GM10266 (cell line): ENCODE results near the gene NR2F2.
A peak's percentile ranks its signal among the peaks of the same experiment; 100 is the strongest.

Source experiments
- DNase-seq: peaks from one replicate; pipeline ENCODE4 v3.0.0; 2012; ENCODE audit errors: extremely low spot score
- CTCF ChIP-seq: IDR thresholded peaks from 2 replicates; pipeline ENCODE4 v1.5.1; 2012; ENCODE audit warnings: mild to moderate bottlenecking, low read depth; ENCODE audit not compliant: control insufficient read depth, insufficient read depth; ENCODE audit errors: missing control alignments

The NR2F2 gene

GRCh38 chr15:96330450-96331143 is at the start of gene NR2F2:
TSS of gene NR2F2 (plus strand) at chr15:96330700. CDS start at chr15:96332106, 1,406 bp downstream.
- TF ChIP-seq CTCF = no peak
- peak; percentile 95 for DNase-seq

- TF ChIP-seq CTCF = no peak
- DNase-seq = no peak
These were observed 45.2 kb upstream of the NR2F2 start for GRCh38 chr15:96285305-96285704.

GRCh38 chr15:96285729-96286254 is 44.7 kb upstream of the NR2F2 start:
- no peak for DNase-seq
- no peak for TF ChIP-seq CTCF

DNA sequence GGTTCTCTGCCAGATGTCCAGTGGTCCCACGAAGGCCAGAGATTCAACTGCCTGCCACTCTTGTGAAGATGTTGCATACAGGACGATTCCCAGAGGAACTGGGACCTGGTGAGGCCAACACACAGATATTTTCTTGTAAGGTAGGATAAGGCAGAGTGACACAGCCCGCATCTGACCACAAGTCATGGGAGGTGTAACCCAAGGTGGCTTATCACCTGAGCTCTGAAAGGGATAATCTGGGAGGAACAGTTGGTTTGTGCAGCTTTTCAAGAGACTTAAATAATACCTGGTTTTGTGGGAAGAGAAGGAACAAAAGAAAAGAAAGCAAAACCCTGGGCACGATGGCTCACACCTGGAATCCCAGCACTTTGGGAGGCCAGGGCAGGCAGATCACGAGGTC is 39.8 kb upstream of the NR2F2 start:
- DNase-seq = no peak

DNA sequence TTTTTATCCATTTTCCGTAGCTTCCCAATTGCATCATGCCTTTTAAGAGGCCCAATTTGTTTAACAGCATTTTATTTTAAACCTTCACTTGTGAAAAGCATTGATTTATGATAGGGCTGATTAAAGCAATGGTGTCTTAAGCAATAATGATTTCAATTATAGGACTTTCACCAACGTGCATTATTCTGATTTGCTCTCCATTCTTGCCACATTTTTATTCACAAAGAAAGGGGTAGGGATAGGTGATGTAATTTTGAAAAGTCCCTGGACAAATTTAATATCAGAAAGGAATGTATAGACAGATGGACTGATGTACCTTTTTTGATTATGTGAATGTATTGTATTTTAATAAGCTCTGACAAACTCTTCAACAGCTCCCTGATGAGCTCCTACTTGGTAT is 37.9 kb upstream of the NR2F2 start:
- no peak for TF ChIP-seq CTCF
- no peak for DNase-seq

More for the DNA sequence above, 39.8 kb upstream of the NR2F2 start:
- no peak for TF ChIP-seq CTCF

GRCh38 chr15:96293441-96293840 is 37.1 kb upstream of the NR2F2 start:
- no peak for TF ChIP-seq CTCF
- DNase-seq = no peak

- DNase-seq = no peak
- no peak for TF ChIP-seq CTCF
These were observed 35.7 kb upstream of the NR2F2 start for GRCh38 chr15:96294766-96295165.
